SU-DHL-6 (cell line): ENCODE data around the gene MARCKSL1.

ENCODE experiments used
- H2AFZ ChIP-seq: fragments of 200-600 bp; sonication (generic); 2 replicates; pipeline ENCODE4 v1.6.1; 2014; ENCODE audit warnings: low read depth, mild to moderate bottlenecking, moderate library complexity, mixed read lengths, antibody characterized with exemption, low read length; ENCODE audit not compliant: severe bottlenecking
- H3F3A ChIP-seq: fragments of 200-600 bp; shearing (Covaris generic); 2 replicates; pipeline ENCODE4 v1.6.0; 2016; ENCODE audit warnings: antibody characterized with exemption, mild to moderate bottlenecking; ENCODE audit not compliant: insufficient read depth
- H3K27ac ChIP-seq: fragments of 200-600 bp; sonication (generic); 2 replicates; pipeline ENCODE4 v1.5.1; 2016; ENCODE audit warnings: low read depth, mild to moderate bottlenecking, low read length, moderate library complexity, mixed read lengths
- H3K27me3 ChIP-seq: fragments of 200-600 bp; sonication (generic), shearing (Covaris generic); 2 replicates; pipeline ENCODE4 v1.6.0; 2014; ENCODE audit warnings: mild to moderate bottlenecking, low read length
- H3K36me3 ChIP-seq: fragments of 200-600 bp; sonication (generic); 2 replicates; pipeline ENCODE4 v1.6.1; 2014; ENCODE audit warnings: mild to moderate bottlenecking, low read length, mixed read lengths
- H3K4me2 ChIP-seq: fragments of 300-600, 200-600 bp; shearing (Covaris generic), sonication (generic); 2 replicates; pipeline ENCODE4 v1.6.0; 2014; ENCODE audit warnings: low read length, low read depth, mild to moderate bottlenecking; ENCODE audit not compliant: poor library complexity, severe bottlenecking
- H3K4me3 ChIP-seq: fragments of 200-600 bp; sonication (generic); 2 replicates; pipeline ENCODE4 v1.5.1; 2014; ENCODE audit warnings: antibody characterized with exemption, low read length, mild to moderate bottlenecking, mixed read lengths; ENCODE audit not compliant: insufficient read depth, poor library complexity, severe bottlenecking
- H3K79me2 ChIP-seq: fragments of 200-600 bp; sonication (generic); 2 replicates; pipeline ENCODE4 v1.6.1; 2014; ENCODE audit warnings: mild to moderate bottlenecking, low read length, moderate library complexity; ENCODE audit not compliant: insufficient read depth
- H3K9ac ChIP-seq: fragments of 200-600 bp; sonication (generic); 2 replicates; pipeline ENCODE4 v1.7.0; 2014; ENCODE audit warnings: mild to moderate bottlenecking, low read length
- H3K9me2 ChIP-seq: fragments of 200-600 bp; sonication (generic); replicated peaks from 2 replicates; pipeline ENCODE4 v1.6.1; 2014; ENCODE audit warnings: low read length; ENCODE audit not compliant: insufficient read depth
- H3K9me3 ChIP-seq: fragments of 200-600 bp; sonication (generic); 2 replicates; pipeline ENCODE4 v1.6.1; 2014; ENCODE audit warnings: low read length, mixed read lengths; ENCODE audit not compliant: insufficient read depth
- H4K20me1 ChIP-seq: fragments of 200-600 bp; sonication (generic); 2 replicates; pipeline ENCODE4 v1.6.1; 2014; ENCODE audit warnings: low read depth, mild to moderate bottlenecking, antibody characterized with exemption, low read length, moderate library complexity, mixed read lengths
- CTCF ChIP-seq: fragments of 200-600 bp; sonication (generic); IDR thresholded peaks from one replicate; pipeline ENCODE4 v1.5.1; 2017; ENCODE audit warnings: antibody characterized with exemption, mild to moderate bottlenecking, low read length, moderate library complexity; ENCODE audit not compliant: insufficient read depth, poor library complexity, severe bottlenecking
- EZH2phosphoT487 ChIP-seq: fragments of 200-600 bp; sonication (generic), shearing (Covaris generic); conservative IDR thresholded peaks from 2 replicates; pipeline ENCODE4 v1.6.1; 2018; ENCODE audit warnings: mild to moderate bottlenecking, antibody characterized with exemption, low read length, moderate library complexity, mixed read lengths

Gene MARCKSL1

GRCh38 chr1:32352239-32352745 is 16.3 kb upstream of the MARCKSL1 start:
- Histone ChIP-seq H3K4me3 (no peak overlapping the region), H3F3A (0 out of 2 replicates have a peak, but pooled peaks cover 7% of the 10 kb centered on the region), H3K9me2 (no peaks in the 10 kb centered on the region), H3K27ac (no peak overlapping the region), H3K4me2 (peak overlapping the region; percentile 65), H3K9me3 (no peaks in the 10 kb centered on the region), H2AFZ (no peak overlapping the region), H3K9ac (no peak overlapping the region), H4K20me1 (no peaks in the 10 kb centered on the region), H3K36me3 (no peaks in the 10 kb centered on the region), H3K79me2 (no peaks in the 10 kb centered on the region), H3K27me3 (no peaks in the 10 kb centered on the region)
- TF ChIP-seq EZH2phosphoT487 (no peak), CTCF (no peak)

- Histone ChIP-seq H3K9me3 (no peaks in the 10 kb centered on the region), H3F3A (0 out of 2 replicates have a peak, but pooled peaks cover 7% of the 10 kb centered on the region), H3K9me2 (no peaks in the 10 kb centered on the region), H3K4me2 (peak overlapping the region; percentile 65), H3K4me3 (peak overlapping the region; percentile 68), H3K9ac (peak overlapping the region; percentile 64), H3K27ac (no peak overlapping the region), H4K20me1 (no peaks in the 10 kb centered on the region), H3K36me3 (no peaks in the 10 kb centered on the region), H2AFZ (peak overlapping the region; percentile 98), H3K27me3 (no peaks in the 10 kb centered on the region), H3K79me2 (no peaks in the 10 kb centered on the region)
- no peak for TF ChIP-seq CTCF
- no peak for TF ChIP-seq EZH2phosphoT487
Observed at GRCh38 chr1:32351399-32352238, 15.6 kb upstream of the MARCKSL1 start.

- Histone ChIP-seq H3K79me2 (no peaks in the 10 kb centered on the region), H4K20me1 (no peaks in the 10 kb centered on the region), H3K9ac (peak overlapping the region; percentile 64), H3K9me3 (no peaks in the 10 kb centered on the region), H3K9me2 (no peaks in the 10 kb centered on the region), H3K4me3 (peak overlapping the region; percentile 68), H3F3A (0 out of 2 replicates have a peak, but pooled peaks cover 7% of the 10 kb centered on the region), H3K36me3 (no peaks in the 10 kb centered on the region), H2AFZ (peak overlapping the region; percentile 71), H3K27me3 (no peaks in the 10 kb centered on the region), H3K27ac (no peak overlapping the region), H3K4me2 (peak overlapping the region; percentile 65)
- TF ChIP-seq EZH2phosphoT487 (no peak), CTCF (peak; percentile 63)
Observed at GRCh38 chr1:32350785-32351398, 14.9 kb upstream of the MARCKSL1 start.
